ENCODE data around the gene MGAT4D.
"Not testable (repeated sequence)": the region's sequence is repeated elsewhere in the genome, so short reads cannot be mapped to it uniquely, and the experiment has no call there.

The MGAT4D gene

GRCh38 chr4:140466146-140466545 lies 31.9 kb downstream of the MGAT4D start:
- TF ChIP-seq CTCF (IDR thresholded peaks at IDR 0.05; ENCODE audit: insufficient read depth, missing control alignments): no peak
- DNase-seq (ENCODE audit: insufficient read length, low spot score) (no peak), FAIRE-seq (no peak)

GRCh38 chr4:140463614-140464013 lies 34.5 kb downstream of the MGAT4D start:
- FAIRE-seq (no peak), DNase-seq (ENCODE audit: insufficient read length, low spot score) (no peak)
- no peak for TF ChIP-seq CTCF (IDR thresholded peaks at IDR 0.05; ENCODE audit: insufficient read depth, missing control alignments)

GRCh38 chr4:140463182-140463581 lies 34.9 kb downstream of the MGAT4D start:
- FAIRE-seq (no peak), DNase-seq (ENCODE audit: insufficient read length, low spot score) (no peak)
- no peak for TF ChIP-seq CTCF (IDR thresholded peaks at IDR 0.05; ENCODE audit: insufficient read depth, missing control alignments)

GRCh38 chr4:140450352-140450751 lies 47.7 kb downstream of the MGAT4D start:
- no peak for TF ChIP-seq CTCF (IDR thresholded peaks at IDR 0.05; ENCODE audit: insufficient read depth, missing control alignments)
- FAIRE-seq (no peak), DNase-seq (ENCODE audit: insufficient read length, low spot score) (no peak)

- DNase-seq (ENCODE audit: insufficient read length, low spot score): no peak
- no peak for TF ChIP-seq CTCF (IDR thresholded peaks at IDR 0.05; ENCODE audit: insufficient read depth, missing control alignments)
- FAIRE-seq: peak; percentile 41
Measured at GRCh38 chr4:140448830-140449229, 49.3 kb downstream of the MGAT4D start.

GRCh38 chr4:140448162-140448561 lies 49.9 kb downstream of the MGAT4D start:
- no peak for TF ChIP-seq CTCF (IDR thresholded peaks at IDR 0.05; ENCODE audit: insufficient read depth, missing control alignments)
- DNase-seq (ENCODE audit: insufficient read length, low spot score) (no peak), FAIRE-seq (peak; percentile 76)

GRCh38 chr4:140444347-140444746 lies 53.7 kb downstream of the MGAT4D start:
- not testable (repeated sequence) for FAIRE-seq; DNase-seq (ENCODE audit: insufficient read length, low spot score)

GRCh38 chr4:140439644-140440142 lies 58.4 kb downstream of the MGAT4D start:
- no peak for TF ChIP-seq CTCF (IDR thresholded peaks at IDR 0.05; ENCODE audit: insufficient read depth, missing control alignments)
- no peak for DNase-seq (ENCODE audit: insufficient read length, low spot score)
- no peak for FAIRE-seq
